DMS114 treated with DMSO at 0.1 percent for 48 hours (cell line): ENCODE data around the gene WDFY4.
A peak's percentile ranks its signal among the peaks of the same experiment; 100 is the strongest.

Experiments used
- DNase-seq: peaks from one replicate; lab custom pipeline; 2025; ENCODE audit not compliant: unreplicated experiment; lab: John Stamatoyannopoulos, UW

The WDFY4 gene

DNA sequence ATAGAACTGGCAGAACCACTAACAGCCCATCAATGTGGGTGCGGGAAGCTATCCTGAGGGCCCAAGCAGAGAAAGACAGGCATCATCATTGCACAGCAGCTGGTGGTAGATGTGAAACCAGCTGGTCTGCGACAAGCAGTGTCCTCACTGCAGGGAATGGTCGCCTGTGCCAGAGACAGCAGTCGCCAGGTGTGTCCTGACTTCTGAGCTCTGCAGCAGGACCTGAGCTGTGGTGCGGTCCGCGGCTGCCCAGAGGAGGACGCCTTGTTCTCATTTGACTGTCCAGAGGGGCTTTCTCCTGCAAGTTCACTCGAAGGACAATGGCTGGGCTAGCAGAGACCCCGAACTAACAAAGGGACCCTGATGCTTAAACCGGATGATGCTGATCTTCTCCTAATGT is 157.6 kb downstream of the WDFY4 start:
- no peak for DNase-seq

DNA sequence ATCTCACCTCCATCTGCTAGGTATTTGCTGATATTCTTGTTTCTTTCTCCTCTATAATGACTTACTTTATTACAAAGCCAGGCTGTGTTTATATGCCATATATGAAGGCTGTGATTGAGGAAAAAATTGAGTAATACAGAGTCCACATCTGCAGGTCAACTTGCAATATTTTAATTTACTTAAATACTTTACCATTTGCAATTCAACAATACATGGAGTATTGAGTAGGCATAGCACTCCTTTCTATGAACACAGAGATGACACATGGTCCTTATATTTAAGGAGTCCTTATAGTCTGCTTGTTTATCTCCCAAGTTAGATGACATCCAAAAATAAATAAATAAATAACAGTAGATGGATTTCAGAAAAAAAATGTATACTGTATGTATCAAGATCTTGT is 158.5 kb downstream of the WDFY4 start:
- DNase-seq: no peak

DNA sequence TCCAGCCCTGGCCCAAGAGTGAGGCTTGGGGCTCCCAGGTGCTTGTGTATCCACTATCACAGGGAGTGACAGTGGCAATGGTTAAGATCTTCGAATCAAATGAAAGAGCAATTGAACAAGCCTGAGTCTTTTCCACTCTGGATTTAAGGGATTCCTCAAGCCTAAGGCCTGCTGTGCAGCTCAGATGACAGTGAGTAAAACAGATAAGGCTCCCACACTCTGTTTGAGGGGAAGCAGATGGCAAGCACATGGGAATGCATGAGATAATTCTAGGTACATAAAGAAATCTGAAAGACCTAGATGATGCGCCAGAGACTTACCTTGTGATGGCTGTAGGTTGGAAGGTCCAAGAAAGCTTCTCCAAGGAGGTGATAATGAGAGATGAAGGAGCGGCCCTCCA is 159.9 kb downstream of the WDFY4 start:
- DNase-seq: no peak

DNA sequence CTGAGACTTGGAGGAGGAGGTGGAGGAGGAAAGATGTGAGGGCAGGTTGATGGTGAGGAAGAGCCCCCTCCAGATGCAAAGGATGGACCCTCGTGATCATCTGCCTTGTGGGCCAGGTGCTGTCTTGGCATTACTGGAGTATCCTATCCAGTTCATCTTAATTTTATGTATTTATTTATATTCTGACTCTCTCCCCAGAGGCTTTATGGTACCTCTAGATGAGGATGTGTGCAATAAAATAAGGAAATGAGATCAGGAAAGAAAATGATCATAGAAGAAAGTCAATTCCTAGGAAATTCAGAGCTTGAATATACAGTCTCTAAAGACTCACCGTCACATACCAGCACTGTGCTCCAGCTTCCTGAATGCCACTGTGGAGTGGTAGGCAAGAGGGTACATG is 160.8 kb downstream of the WDFY4 start:
- DNase-seq: no peak

DNA sequence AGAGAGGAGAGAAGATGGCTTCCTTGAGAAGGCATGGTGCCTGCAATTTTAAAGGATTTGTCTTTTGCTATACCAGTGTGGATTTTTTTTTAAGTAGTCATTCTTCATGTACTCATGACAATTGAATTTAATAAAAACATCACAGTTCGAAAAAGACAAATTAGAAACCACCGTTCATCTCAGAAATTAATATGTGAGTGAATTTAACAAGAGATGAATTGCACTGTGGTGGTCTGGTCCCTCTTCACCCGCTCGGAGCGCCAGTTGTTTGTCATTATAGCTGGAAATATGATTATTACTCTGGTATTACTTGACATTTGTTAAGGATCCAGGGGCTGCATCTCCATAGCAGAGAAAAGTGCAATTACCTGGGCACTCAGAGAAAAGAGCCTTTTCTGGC is 163.0 kb downstream of the WDFY4 start:
- no peak for DNase-seq

DNA sequence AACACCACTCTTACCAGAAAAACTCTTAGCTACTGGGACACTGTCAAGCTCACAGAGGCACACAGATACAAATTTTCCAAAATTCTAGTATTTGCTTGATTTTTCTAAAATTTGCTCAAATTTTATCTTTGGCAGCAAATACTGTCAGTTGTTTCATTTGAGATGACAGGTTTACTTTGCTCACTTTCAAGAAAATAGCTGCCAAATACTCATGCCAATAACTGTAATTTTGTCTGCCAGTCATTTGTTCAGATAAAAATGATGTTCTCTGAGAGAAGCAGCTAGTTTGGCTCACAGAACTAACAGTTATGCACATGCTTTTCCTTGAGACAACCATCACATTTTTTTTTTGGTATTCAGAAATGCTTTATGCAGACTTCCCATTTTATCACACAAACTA is 172.2 kb downstream of the WDFY4 start:
- DNase-seq: no peak

DNA sequence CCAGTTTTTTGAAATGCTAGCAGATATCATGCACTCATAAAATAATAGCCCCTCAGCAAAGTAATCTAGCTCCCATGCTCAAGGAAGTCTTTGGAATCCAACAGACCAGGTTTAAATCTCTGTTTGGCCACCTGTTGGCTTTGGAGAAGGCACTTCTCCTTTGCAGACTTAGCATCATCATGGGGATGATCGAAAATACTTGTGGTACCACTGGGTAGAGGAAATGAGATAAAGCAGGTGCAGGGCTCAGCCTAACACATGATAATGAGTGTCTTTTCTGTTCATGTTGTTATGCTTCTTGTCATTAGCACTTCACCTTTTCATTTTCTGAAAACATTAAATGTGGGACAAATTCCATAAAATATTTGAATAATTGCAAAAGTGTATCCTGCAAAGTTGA is 187.6 kb downstream of the WDFY4 start:
- no peak for DNase-seq

DNA sequence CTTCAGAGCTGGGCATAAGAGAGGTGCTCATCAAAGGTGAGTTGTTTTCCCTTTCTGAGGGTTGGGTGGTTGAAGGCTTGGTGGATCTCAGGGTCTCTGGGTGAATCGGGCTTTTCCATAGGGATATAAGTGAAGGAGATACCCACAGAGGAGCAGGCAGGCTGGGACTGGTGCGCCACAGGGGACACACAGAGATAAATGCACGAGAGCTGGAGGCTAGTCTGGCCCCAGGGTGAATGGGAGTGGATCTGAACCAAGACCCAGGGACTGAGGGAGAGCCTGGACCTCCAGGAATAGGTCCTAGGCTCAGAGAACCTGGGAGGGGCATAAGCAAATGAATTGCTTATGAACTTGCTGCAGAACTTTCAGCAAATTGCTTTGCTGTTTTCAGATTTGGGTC is 193.4 kb downstream of the WDFY4 start:
- DNase-seq: no peak

DNA sequence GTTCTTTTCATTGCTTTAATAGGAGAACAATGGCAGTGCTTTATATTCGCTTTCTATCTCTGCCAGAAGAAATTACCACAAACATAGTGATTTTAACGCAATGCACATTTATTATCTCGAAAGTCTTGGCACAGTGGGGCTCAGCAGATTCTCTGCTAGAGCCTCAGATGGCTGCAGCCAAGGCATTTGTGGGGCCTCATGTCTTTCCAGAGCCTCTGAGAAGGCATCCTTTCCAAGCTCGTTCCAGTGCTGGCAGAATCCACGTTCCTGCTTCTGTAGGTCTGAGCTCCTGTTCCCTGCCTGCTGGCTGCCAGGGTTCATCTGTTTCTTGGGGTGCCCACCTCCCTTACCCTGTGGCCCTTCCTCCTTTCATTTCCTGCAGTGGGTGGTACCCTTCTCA is 194.8 kb downstream of the WDFY4 start:
- DNase-seq: no peak

DNA sequence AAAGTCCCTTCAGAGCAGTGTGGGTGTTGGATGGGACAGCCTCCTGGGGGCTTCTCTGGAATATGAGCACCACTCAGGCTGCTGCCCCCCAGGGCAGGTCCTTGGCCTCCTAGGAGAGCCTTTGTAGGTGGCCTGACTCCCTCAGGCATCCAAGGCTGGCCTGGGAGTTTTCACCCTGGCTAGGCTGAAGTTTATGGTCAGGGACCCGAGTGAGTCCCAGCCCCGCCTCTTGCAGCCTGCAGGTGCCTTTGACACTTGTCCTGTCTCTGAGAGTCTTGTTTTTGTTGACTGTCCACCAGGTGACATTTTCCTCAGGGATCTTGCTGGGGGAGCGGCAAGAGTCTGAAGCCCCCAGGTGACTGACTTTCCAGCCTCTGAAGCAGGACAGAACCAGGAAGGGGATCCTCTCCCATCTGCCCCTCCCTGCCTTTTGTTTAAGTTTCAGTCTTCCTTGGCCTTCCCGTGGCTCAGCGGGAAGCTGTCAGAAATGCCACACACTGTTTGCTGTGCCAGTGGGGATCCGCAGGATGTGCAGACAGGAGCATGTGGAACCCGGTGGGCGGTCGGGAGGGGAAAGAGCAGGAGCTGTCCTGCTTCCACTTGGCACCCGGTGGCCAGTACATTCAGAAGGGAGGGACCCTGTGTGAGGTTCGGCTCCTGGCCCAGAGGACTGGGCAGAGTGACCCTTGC is 195.5 kb downstream of the WDFY4 start:
- no peak for DNase-seq

DNA sequence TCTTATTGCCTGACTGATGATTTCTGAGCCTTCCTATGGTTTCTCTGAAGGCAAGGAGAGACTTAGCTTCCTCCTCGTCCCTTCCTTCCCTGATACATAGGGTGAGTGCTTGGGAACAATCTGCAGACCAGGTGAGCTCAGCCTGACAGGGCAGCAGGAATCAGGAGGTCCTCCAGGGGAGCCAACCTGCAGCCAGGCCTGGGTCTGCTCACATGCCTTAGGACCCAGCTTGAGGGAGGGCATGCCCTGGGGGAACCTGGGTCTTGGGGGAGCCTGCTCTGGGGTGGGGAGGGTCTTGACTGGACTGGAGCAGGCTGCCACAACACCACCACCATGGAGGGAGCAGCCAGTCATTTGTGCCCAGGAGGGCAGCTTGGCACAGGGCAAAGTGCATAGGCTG is 197.3 kb downstream of the WDFY4 start:
- no peak for DNase-seq

DNA sequence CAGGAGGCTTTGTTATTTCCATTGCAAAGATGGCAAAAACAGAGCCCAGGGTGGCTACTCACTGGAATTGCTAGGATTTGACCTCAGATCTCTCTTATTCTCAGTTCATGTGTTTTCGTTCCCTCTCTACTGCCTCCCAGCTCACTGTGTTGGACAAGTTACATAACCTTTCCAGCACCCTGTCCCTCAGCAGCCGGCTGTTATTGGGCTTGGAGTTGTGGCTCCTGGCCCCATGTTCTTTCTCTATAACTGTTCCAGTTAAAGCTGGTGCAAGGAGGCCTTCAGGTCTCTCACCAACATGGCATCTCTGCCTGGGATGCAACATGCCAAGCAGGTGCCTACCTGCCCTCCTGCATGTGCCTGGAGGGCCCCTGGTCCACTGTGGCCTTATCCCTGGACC is 198.2 kb downstream of the WDFY4 start:
- no peak for DNase-seq

DNA sequence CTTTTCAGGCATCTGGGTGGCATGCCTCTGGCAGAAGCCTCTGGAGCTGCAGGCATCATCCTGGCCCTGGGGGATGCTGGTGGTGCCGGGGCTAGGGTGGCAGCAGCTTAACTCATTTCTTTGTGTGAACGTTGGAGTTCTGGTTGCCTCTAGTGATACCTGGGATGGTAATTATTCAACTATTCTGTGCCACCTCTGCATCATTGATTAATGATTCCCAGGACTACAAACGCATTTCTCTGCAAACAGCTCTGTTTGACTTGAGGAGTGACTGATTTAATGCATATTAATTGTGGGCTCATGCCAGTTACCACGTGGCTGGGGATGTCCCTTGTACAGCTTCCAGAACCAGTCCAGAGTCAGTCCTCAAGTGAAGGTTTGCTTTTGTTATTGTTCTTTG is 199.0 kb downstream of the WDFY4 start:
- DNase-seq: no peak

DNA sequence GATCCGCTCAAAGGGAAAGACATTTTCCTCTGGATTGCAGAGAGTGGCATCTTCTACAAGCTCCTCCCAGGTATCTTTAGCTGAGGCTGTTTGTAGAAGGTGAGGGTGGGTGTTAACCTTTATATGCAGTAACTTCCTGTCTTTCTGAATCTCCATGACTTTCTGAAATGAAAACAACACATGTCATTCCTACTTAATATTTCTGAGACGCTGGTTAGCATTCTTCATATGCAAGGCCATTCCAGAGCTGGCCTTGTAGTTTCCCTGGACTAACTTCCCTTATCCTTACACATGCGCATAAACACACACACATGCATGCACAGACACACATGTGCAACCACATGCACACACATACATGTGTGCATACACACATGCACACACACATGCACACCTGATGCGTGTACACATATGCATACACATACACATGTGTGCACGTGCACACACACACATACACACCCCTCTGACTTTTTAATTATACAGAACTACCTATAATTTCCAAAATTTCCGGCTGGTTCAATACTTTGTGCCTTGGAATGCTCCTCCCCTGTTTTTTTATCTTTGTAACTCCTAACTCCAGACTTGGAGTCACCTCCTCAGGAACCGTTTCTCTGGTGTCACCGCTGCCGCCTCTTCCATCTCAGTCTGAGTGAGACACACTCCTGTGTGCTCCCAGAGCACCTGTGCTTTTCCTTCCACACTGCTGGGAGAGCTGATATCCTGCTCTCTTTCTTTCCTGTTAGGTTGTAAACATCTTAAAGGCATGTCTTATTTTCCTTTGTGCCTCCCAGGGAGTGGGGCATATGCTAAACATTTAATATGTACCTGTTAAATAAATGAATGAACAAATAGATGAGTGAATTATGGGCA is 199.7 kb downstream of the WDFY4 start:
- no peak for DNase-seq

DNA sequence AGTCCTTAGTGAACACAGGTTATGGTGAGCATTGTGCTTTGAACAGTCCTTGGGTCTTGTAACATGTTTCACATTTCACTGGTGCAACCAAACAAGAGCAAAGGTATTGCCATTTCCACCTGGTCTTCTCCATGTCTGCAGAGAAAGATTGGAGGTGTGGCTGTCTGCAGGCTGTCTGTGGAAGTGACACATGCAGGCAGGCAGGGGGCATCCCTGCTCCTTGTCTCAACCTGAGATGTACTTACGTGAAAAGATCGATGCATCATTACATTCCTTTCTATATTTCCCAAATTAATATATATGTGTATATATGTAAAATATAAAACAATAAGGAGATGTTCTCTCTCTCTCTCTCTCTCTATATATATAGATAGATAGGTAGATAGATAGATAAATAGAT is 200.7 kb downstream of the WDFY4 start:
- DNase-seq: peak; percentile 31

DNA sequence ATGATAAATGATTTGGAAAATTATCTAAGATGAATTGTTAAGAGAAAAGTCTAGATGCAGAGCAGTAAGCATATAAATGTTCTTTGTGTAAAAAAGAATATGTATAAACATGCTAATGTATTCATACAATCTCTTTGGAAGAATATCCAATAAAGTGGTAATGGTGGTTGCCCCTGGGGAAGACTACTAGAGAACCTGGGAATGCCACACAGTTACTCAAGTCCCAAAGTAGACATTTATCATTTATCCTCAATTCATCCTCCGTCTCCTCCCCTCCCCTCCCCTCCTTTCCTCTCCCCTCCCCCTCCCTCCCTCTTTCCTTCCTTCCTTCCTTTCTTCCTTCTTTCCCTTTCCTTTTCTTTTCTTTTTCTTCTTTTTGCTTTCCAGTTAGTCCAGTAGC is 203.3 kb downstream of the WDFY4 start:
- DNase-seq: no peak

DNA sequence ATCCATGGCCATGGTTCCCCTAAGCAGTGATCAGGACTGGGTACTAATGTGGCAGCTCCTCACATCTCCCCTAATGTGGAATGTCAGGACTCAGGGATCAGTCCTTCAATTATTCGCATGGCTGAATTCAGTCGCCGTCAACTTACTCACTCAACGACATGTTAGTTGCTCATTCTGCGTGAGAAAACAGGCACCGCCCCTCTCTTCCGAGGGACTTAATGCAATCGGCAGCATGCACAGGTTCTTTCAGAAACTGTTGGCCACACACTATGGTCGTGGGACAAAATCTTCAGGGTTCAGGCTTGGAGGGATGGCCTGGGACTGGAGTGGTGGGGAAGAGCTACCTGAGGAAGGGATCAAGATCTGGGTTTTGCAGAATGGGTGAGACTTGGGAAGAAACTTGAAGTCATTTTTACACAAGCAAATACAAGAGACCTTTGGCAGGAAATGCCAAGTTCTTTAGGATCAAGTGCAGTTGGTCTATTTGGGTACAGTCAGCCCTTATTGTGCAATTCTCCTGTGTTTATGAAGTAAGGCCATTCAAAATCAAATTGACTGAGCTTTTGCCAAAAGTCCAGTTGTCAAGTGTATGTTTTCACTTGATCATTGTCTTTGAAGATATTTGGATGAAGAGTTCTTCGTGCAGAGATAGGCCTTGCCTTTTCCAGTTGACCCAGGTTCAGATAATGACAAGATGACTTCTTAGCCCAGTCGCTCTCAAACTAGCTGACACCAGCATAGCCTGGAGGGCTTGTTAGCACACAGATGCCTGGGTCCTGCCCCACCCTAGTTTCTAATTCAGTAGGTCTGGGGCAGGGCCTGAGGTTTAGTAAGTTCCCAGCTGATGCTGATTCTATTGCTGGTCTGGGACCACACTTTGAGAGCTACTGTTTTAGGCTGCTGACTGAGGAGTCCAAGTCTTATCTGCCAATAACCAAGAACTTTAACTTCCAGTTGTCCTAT is 206.5 kb downstream of the WDFY4 start:
- no peak for DNase-seq

DNA sequence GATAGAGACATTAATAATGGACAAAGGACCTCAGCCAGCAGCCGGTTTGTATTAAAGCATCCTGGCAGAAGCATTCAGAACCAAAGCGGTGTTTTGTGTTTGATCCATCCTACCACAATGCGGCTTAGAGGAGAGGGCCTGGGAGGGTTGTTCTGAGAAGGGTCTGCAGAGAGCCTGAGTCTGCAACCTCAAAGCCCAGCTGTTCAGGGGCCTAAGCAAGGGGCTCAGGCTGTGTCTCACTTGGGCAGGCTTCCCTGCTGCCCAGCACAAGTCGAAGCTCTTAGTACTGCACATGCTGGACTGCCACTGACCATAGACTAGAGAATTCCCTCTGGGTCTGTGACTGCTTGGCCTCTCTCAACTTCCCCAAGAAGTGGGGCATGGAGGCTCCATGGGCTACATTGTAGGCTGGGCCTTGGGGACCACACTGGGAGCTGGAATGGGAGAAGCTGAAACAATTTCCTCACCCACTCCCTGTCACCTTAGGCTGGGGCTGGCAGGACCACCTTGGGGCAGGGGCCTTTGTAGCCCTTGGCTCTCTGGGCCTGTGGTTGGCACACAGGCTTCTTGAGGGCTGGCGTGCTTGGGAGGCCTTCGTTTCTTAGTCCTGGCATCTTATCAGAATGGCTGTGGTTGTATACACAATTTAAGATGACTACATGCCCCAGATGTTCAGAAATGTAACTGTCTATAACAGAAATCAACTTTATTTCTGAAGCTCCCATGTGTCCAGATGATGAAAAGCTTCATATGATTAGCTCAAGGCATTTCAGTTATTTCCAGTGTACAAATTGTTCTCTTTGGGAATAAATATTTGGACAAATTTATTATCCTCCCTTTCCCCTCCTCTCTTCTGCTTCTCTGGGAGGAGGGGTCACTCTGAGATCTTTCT is 210.5 kb downstream of the WDFY4 start:
- no peak for DNase-seq

DNA sequence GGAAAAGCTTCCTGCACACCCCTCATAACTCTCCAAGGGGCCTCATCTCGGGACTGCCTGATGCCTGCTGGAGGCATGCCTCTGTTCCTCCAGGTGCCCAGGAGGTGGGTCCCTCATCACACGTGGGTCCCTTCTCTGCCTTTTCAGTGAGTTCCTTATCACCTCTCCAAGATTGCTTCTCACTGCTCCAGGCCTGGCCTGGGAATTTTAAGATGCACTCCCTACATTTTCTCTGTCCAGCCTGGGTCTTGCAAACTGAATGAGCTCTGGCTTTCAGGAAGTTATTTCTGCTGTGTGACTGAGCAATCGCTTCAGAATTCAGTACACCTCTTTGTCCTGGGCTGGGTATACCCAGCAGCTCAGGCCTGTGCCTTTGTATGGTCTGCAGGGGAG is 211.1 kb downstream of the WDFY4 start:
- DNase-seq: no peak

DNA sequence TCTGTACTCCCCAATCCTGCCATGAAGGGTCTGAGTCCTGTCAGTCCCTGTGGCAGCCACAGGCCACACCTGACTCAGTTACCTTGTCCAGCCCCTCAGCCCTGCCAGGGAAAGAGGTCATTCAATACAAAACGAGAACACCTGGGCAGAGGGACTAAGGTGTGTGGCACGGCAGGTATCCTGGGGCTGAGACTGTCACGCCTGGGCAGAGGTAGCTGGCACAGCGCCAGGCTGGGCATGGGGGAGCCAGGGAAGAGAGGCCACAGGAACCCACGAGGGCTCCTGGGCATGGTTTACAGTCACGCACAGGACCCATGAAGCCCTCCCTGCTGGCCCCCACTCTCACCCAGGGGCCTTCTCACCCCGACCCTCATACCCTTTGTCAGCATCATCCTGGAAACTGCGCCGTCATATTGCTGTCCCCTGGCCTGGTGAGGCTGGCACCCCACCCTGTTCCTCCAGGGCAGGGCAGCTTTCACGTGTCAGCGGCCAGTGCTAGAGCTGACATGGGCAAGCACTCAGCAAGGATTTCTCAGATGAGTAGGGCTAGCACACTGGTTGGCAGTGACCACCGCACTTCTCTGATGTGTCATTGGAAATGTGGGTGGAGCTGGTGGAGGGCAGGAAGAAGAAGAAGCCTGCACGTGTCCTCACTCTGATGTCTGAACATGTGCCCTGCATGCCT is 212.2 kb downstream of the WDFY4 start:
- DNase-seq: no peak
